Stimulated activated CD8-positive, alpha-beta memory T cell treated with anti-CD3 and anti-CD28 coated beads, Interleukin-2, amount 100 ng/mL, for 1 hour (primary cell): ENCODE results near the gene LRRC8D.

ENCODE experiments used
- DNase-seq, 2 donors: peaks; one replicate each; pipeline ENCODE4 v3.0.0-alpha.2; 2020; ENCODE audit warnings: low read depth in 2 of 2

LRRC8D gene

GRCh38 chr1:89939693-89940438 is 119.0 kb downstream of the LRRC8D start:
- no peak for DNase-seq

GRCh38 chr1:89941110-89941766 is 120.4 kb downstream of the LRRC8D start:
- DNase-seq: no peak

GRCh38 chr1:89942014-89942413 is 121.2 kb downstream of the LRRC8D start:
- DNase-seq: no peak

GRCh38 chr1:89942825-89943658 is 122.2 kb downstream of the LRRC8D start:
- no peak for DNase-seq

- DNase-seq: no peak
Observed at GRCh38 chr1:89943846-89944781, 123.3 kb downstream of the LRRC8D start.

- DNase-seq: no peak
Observed at GRCh38 chr1:89945852-89946476, 125.1 kb downstream of the LRRC8D start.

GRCh38 chr1:89946532-89946931 is 125.7 kb downstream of the LRRC8D start:
- DNase-seq: no peak

- DNase-seq: no peak
Observed at GRCh38 chr1:89948722-89949345, 128.0 kb downstream of the LRRC8D start.

- no peak for DNase-seq
Observed at GRCh38 chr1:89949991-89950624, 129.3 kb downstream of the LRRC8D start.

- DNase-seq: no peak
Observed at GRCh38 chr1:89950703-89951102, 129.9 kb downstream of the LRRC8D start.

- no peak for DNase-seq
Observed at GRCh38 chr1:89951766-89952604, 131.2 kb downstream of the LRRC8D start.

- no peak for DNase-seq
Observed at GRCh38 chr1:89952605-89953130, 131.8 kb downstream of the LRRC8D start.

GRCh38 chr1:89953131-89953626 is 132.3 kb downstream of the LRRC8D start:
- no peak for DNase-seq

- no peak for DNase-seq
Observed at GRCh38 chr1:89953929-89954328, 133.1 kb downstream of the LRRC8D start.

GRCh38 chr1:89954401-89954800 is 133.6 kb downstream of the LRRC8D start:
- DNase-seq: no peak

- DNase-seq: no peak
Observed at GRCh38 chr1:89955311-89956205, 134.7 kb downstream of the LRRC8D start.

- no peak for DNase-seq
Observed at GRCh38 chr1:89957107-89957506, 136.3 kb downstream of the LRRC8D start.
